Activated T-helper 9 cell treated with anti-CD3 and anti-CD28 coated beads, Interleukin-2, amount 50 U/mL, for 16 hours (primary cell): ENCODE measurements around the gene MYBPC1.

Source experiments
- DNase-seq: peaks from one replicate; pipeline ENCODE4 v3.0.0-alpha.2; 2020; ENCODE audit warnings: low read depth

MYBPC1 gene

GRCh38 chr12:101695706-101696105 lies 100.9 kb downstream of the MYBPC1 start:
- DNase-seq: no peak

DNA sequence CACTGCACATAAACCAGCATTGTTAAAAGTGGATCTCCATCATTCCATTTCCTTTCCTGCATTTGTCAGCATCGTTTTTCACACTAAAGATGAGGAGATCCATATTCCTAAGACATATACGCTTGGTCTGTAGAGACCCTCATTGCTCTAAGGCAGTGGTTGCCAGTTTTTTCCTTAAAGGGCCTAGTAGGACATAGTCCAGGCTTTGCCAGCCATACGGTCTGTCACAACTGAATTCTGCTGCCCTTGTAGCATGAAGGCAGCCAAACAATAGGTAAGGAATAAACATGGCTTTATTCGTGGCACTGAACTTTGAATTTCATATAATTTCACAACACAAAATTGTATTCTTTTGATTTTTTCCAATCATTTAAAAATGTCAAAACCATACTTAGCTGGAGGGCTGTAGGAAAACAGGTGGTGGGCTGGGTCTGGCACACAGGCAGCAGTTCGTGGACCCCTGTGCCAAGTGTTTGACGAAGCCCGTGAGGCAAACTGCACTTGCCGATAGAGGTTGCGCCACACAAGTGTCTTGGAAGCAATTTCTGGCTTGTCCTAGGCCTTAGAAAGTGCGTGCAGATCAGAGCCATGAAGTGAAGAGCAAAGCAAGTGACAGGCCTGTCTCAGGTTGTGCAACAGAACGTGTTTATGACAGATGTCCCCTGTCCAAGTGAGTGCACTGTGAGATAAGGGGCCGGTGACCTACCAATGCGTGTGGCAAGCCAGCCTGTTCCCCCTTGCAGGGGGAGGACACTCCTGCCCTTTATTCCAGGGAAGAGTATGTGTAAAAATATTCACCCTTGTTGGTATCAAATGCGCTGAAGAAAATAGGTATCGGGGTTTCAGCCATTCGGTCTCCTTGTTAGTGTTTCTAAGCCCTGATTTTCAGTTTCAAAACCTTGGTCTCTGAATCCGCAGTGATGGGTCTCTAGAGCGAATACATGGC lies 101.8 kb downstream of the MYBPC1 start:
- no peak for DNase-seq

DNA sequence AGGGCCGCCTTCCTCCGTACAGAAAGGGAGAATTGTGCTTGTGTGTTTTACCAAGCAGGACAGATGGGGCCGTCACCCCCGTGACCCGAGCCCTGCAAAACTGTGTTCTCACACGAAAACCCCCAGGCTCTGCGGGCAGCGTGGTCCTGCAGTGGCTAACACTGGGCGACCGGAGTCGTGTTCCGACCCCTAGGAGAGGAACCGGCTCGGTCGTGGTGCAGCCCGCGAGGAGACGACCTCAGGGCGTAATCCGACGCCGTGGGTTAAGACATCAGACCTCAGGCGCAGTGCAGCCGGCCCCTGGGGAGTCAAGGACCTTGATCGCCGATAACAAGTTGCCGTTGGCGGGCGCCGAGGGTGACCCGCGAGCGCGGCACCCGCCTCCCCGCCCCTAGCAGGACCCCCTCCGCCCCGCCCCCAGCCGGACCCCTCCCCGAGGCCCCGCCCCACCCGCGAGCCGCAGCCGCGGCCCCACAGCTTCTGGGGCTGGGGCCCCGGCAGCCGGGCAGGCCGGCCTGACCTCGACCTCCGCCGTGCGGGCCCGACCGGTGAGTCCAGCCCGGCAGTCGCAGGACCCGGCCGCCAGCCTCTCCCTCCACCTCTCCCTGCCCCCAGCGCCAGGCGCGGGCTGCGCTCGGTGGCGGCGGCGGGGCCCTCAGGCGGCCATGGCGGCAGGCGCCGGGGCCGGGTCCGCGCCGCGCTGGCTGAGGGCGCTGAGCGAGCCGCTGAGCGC lies 102.6 kb downstream of the MYBPC1 start, which contains the start of gene CHPT1:
Gene CHPT1, plus strand, starts transcription at position 444 of the 733 bp plus-strand sequence. Its CDS starts 222 bp downstream, at position 666.
- peak; percentile 43 for DNase-seq

GRCh38 chr12:101697930-101698799 lies 103.4 kb downstream of the MYBPC1 start:
- no peak for DNase-seq

DNA sequence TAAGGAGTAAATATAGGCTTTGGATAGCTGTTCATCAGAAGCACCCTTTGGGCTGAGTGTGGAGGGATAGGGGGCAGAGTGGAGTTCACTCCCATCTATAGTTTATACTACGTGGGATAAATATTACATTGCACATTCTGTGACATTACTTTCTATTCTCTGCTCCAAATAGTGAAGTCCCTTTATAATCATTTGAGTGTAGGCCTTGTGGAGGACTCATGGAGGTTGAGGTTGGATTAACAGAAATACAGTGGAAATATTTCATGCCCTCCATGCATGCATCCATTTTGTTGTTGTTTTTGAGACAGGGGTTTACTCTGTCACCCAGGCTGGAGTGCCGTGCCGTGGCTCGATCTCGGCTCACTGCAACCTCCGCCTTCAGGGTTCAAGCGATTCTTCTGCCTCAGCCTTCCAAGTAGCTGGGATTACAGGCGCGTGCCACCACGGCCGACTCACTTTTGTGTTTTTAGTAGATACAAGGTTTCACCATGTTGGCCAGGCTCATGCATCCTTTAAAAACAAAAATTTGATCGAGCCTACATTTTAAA lies 104.1 kb downstream of the MYBPC1 start:
- DNase-seq: no peak

DNA sequence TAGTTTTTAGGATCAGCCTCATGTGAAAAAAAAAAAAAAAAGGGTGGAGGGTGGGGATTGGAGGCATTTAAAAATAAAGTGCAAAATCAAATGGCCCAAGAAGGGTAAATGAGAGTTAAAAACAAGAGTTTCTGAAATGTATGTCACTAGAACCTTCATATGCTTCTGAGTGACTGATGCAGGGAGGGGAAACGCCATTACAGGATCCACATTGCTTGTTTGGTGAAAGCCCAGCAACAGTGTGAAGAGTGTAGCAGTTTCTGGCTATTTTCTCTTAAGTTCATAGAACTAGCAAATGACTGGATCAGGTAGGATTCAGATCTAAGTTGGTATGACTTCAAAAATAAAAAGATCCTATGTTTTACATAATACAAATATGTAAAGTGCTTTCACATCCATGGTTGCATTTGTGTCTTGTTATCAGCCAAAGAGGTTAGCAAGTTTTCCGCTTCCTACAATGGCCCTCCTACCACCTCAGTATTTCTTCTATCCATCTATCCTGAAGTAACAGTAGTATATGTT lies 105.6 kb downstream of the MYBPC1 start:
- DNase-seq: no peak

DNA sequence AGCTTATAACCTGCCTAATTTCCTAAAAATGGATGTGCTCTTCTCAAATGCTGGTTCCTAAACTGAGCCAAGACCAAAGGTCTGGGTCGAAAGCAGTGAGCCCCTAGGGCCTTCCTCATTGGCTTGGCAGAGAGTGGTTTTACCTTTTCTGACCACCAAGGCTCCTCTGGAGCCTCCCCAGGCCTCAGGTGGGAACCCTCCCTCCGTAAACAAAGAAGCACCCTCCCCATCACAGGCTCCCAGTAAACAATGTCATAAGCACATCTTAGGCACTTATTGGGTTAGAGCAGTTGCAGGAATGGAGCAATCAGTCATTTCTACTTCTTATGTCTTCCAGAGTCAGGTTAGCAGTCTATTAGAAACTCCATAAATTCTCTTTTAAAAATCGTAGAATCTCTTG lies 108.7 kb downstream of the MYBPC1 start:
- DNase-seq: no peak

- DNase-seq: no peak
These were observed 111.6 kb downstream of the MYBPC1 start for GRCh38 chr12:101706403-101706802.

GRCh38 chr12:101707131-101707782 lies 112.5 kb downstream of the MYBPC1 start:
- no peak for DNase-seq

DNA sequence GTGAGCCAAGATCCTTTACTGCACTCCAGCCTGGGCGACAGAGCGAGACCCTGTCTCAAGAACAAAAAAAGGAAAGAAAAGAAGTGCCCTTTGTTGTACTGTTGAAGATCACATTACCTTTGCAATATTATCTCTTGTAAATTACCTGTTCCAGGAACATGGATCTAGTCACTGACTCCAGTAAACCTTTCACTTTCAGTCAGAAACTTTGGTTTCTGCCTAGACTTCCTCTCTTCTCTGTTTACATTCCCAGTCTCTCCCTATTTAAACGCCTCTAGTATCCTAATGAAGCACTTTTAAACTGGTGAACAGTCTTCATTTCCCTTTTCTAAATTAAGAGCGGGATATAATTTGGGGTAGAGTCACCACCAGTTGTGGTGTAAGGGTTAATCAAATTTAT lies 115.5 kb downstream of the MYBPC1 start:
- DNase-seq: no peak

GRCh38 chr12:101713059-101713682 lies 118.4 kb downstream of the MYBPC1 start:
- no peak for DNase-seq

GRCh38 chr12:101713930-101714329 lies 119.2 kb downstream of the MYBPC1 start:
- no peak for DNase-seq

GRCh38 chr12:101714877-101715444 lies 120.2 kb downstream of the MYBPC1 start:
- DNase-seq: no peak

GRCh38 chr12:101719566-101719965 lies 124.8 kb downstream of the MYBPC1 start:
- DNase-seq: no peak

DNA sequence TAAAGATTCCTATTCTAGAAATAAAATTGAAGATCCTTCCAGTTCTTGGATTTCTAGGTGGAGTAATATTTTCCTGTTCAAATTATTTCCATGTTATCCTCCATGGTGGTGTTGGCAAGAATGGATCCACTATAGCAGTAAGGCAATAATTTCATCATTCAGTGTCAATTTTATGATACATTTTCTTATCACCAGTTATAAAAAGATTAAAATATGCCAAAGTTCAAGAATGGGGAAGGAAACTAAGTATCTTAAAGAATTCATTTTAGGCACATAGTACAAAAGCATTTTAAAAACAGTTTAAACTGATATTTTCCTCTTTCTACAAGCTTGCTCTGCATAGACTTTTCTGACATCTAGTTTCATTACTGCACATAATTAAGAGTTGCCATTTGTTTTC lies 125.3 kb downstream of the MYBPC1 start:
- DNase-seq: no peak

- DNase-seq: no peak
These were observed 127.6 kb downstream of the MYBPC1 start for GRCh38 chr12:101722392-101722791.

GRCh38 chr12:101727098-101727497 lies 132.3 kb downstream of the MYBPC1 start:
- no peak for DNase-seq

DNA sequence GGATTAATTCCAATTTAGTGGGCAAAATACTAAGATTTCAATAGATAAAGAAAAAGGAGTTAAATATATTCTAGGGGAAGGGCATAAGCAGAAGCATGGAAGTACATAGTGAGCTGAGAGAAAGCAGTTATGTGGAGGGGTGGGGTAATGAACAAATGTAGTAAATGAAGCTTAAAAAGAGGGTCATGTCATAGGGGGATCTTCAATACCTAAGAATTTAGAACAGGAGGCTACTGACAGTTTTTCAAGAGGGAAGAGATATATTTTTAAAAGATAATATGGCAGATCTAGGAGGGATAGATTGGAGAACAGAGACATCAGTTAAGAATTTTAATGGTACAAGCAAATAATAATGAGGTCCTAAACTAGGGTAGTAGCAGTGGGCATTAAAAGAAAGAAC lies 135.1 kb downstream of the MYBPC1 start:
- DNase-seq: no peak

- DNase-seq: no peak
These were observed 137.5 kb downstream of the MYBPC1 start for GRCh38 chr12:101732318-101732717.

- DNase-seq: no peak
These were observed 138.4 kb downstream of the MYBPC1 start for GRCh38 chr12:101733166-101733565.
